ENCODE data around the gene FOXJ3.

FOXJ3 gene

DNA sequence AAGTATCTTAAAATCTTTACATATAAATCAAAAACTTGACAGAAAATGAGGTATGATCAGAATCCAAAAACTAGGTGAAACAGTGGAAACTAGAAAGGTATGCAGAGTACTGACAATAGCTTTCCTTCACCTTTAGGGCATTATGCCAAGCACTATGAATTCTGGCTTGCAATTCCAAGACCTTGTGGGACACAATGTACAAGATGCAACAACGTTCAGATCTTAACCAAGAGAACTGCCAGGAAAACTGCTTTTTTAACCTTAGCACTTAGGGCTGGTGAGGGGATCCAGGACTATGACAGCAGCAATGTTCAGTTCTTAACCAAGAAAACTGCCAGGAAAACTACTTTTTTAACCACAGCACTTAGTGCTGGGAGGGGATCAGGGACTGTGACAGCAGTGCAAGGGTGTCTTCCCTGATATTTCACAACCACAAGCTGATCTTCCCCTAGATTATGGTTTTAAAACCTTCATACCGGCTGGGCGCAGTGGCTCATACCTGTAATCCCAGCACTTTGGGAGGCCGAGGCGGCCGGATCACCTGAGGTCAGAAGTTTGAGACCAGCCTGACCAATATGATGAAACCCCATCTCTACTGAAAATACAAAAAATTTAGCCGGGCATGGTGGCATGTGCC lies 22.3 kb downstream of the FOXJ3 start:
- TF ChIP-seq, protein P1, sequence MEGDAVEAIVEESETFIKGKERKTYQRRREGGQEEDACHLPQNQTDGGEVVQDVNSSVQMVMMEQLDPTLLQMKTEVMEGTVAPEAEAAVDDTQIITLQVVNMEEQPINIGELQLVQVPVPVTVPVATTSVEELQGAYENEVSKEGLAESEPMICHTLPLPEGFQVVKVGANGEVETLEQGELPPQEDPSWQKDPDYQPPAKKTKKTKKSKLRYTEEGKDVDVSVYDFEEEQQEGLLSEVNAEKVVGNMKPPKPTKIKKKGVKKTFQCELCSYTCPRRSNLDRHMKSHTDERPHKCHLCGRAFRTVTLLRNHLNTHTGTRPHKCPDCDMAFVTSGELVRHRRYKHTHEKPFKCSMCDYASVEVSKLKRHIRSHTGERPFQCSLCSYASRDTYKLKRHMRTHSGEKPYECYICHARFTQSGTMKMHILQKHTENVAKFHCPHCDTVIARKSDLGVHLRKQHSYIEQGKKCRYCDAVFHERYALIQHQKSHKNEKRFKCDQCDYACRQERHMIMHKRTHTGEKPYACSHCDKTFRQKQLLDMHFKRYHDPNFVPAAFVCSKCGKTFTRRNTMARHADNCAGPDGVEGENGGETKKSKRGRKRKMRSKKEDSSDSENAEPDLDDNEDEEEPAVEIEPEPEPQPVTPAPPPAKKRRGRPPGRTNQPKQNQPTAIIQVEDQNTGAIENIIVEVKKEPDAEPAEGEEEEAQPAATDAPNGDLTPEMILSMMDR (IDR thresholded peaks at IDR 0.05) = no peak
- no peaks in the 10 kb centered on the region for H3K27me3 Mint-ChIP-seq (ENCODE audit: low read depth, poor library complexity)
- H3K4me1 Mint-ChIP-seq = peaks cover 24% of the 10 kb centered on the region

DNA sequence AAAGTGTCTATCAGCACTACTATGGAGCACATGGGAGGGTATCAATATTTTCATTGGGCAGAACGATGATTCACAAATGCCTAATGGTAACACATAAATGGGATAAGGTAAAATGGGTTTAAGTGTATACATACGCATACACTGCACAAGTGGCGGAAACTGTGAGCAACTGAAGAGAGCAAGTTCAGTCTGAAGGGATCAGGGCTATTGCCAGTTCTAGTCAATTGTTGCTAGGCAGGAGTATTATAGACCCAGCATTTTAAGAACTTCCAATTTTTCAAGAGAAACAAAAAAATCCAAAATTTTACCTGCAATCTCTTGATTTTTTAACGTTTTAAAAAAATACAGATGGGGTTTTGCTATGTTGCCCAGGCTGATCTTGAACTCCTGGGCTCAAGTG lies 23.1 kb downstream of the FOXJ3 start:
- peaks cover 2% of the 10 kb centered on the region for H3K9me3 Mint-ChIP-seq
- H3K4me1 Mint-ChIP-seq = peaks cover 18% of the 10 kb centered on the region
- no peaks in the 10 kb centered on the region for H3K27me3 Mint-ChIP-seq (ENCODE audit: low read depth, poor library complexity)

More for the DNA sequence above, 22.3 kb downstream of the FOXJ3 start:
- peaks cover 31% of the 10 kb centered on the region for H3K36me3 Mint-ChIP-seq (ENCODE audit: low read depth)
- DNase-seq = no peak
- H3K9me3 Mint-ChIP-seq = no peaks in the 10 kb centered on the region
- no peak overlapping the region for H3K27ac Mint-ChIP-seq
- no peak overlapping the region for H3K4me3 Mint-ChIP-seq

DNA sequence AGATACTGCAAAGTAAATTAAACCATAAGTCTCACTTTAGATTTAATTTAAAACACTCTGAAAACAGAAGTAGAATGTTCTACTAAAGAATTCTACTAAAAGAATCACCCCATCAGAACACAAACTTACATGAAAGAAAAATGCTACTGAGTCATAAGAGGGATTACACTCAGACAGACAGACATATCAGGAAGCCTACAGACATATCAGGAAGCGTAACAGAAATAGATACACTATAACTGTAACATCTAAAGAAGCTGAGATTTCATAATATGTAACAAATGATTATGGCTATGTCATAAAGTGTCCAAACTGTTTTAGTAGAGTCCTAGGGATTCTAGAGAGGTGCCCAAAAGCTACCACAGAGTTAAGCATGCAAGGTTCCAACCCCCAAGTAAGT lies 23.9 kb downstream of the FOXJ3 start:
- Mint-ChIP-seq H3K36me3 (ENCODE audit: low read depth) (peaks cover 39% of the 10 kb centered on the region), H3K27me3 (ENCODE audit: low read depth, poor library complexity) (no peaks in the 10 kb centered on the region), H3K4me1 (peaks cover 18% of the 10 kb centered on the region), H3K4me3 (no peak overlapping the region), H3K9me3 (peaks cover 8% of the 10 kb centered on the region), H3K27ac (peak overlapping the region; percentile 10)
- TF ChIP-seq, protein P1 (IDR thresholded peaks at IDR 0.05) = no peak
- no peak for DNase-seq

More for the DNA sequence above, 23.1 kb downstream of the FOXJ3 start:
- Mint-ChIP-seq H3K27ac (no peak overlapping the region), H3K36me3 (ENCODE audit: low read depth) (peaks cover 32% of the 10 kb centered on the region), H3K4me3 (no peak overlapping the region)
- TF ChIP-seq, protein P1 (IDR thresholded peaks at IDR 0.05) = no peak
- no peak for DNase-seq

DNA sequence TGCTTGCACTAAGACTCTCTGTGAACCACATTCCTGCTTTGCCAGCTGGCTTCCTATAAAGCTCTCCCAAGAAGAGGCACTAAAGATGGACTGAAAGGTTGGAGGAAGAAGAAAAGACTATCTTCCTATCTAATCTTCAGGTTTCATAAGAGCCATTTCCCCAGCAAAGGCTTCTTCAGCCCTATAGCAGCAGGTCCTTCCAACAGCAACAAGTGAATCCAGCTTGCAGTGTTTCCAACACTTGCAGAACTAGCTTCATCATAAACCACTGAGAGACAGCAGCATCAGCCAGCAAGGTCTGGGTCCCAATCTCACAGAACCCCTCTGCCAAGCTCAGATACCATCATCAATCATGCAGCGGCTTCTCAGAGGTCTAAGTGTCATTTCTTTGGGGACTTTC lies 28.1 kb downstream of the FOXJ3 start:
- Mint-ChIP-seq H3K4me1 (no peaks in the 10 kb centered on the region), H3K36me3 (ENCODE audit: low read depth) (peaks cover 81% of the 10 kb centered on the region)
- TF ChIP-seq, protein P1 (IDR thresholded peaks at IDR 0.05) = no peak

DNA sequence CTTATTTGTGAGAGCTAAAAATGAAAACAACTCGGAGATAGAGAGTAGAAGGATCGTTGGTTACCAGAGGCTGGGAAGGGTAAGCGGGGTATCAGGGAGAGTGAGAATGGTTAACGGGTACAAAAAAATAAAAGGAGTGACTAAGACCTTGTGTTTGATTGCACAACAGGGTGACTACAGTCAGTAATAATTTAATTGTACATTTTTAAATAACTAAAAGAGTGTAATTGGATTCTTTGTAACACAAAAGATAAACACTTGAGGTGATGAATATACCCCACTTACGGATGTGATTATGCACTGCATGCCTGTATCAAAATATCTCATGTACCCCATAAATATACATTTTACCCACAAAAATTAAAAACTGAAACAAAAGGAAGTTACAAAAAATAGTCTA lies 29.4 kb downstream of the FOXJ3 start:
- H3K4me1 Mint-ChIP-seq = no peaks in the 10 kb centered on the region
- peaks cover 87% of the 10 kb centered on the region for H3K36me3 Mint-ChIP-seq (ENCODE audit: low read depth)
- no peak overlapping the region for H3K4me3 Mint-ChIP-seq
- no peak for DNase-seq
- peaks cover 60% of the 10 kb centered on the region for H3K9me3 Mint-ChIP-seq
- H3K27me3 Mint-ChIP-seq (ENCODE audit: low read depth, poor library complexity) = no peaks in the 10 kb centered on the region
- H3K27ac Mint-ChIP-seq = no peak overlapping the region
- TF ChIP-seq, protein P1 (IDR thresholded peaks at IDR 0.05) = no peak

More for the DNA sequence above, 28.1 kb downstream of the FOXJ3 start:
- H3K9me3 Mint-ChIP-seq = peaks cover 46% of the 10 kb centered on the region
- H3K4me3 Mint-ChIP-seq = no peak overlapping the region
- no peak overlapping the region for H3K27ac Mint-ChIP-seq
- no peaks in the 10 kb centered on the region for H3K27me3 Mint-ChIP-seq (ENCODE audit: low read depth, poor library complexity)
- no peak for DNase-seq

DNA sequence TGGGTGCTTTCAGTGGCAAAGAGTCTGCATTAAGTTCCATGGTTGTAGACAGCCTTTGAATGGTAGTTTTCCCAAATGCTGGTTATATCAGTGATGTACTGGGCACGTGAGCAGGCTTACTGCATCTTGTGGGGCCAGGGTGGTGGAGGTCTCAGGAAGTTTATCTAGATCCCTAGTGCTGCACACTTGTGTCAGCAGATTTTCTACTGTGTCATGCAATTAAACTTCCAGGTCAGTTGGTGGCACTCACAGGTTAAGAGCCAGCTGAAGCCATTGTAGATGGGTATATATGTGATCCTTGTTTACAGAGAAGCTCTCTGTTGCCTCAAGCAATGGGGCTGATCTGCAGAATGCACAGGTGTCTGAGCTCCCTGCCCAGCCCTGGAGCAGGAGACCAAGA lies 33.0 kb downstream of the FOXJ3 start:
- Mint-ChIP-seq H3K27ac (no peak overlapping the region), H3K4me3 (no peak overlapping the region), H3K36me3 (ENCODE audit: low read depth) (peaks cover 98% of the 10 kb centered on the region), H3K9me3 (peaks cover 94% of the 10 kb centered on the region), H3K4me1 (no peaks in the 10 kb centered on the region), H3K27me3 (ENCODE audit: low read depth, poor library complexity) (no peaks in the 10 kb centered on the region)
- no peak for DNase-seq
- TF ChIP-seq, protein P1 (IDR thresholded peaks at IDR 0.05) = no peak
